GM12891 (cell line): Measurements from ENCODE around the gene STAT1.

Experiments used
- PAX5 ChIP-seq: IDR thresholded peaks from 2 replicates; pipeline ENCODE4 v1.6.1; 2011; ENCODE audit warnings: low read length, moderate library complexity, mild to moderate bottlenecking; ENCODE audit not compliant: insufficient read depth, severe bottlenecking
- POLR2A ChIP-seq: IDR thresholded peaks from 2 replicates; pipeline ENCODE4 v1.6.1; 2011; ENCODE audit warnings: low read depth, low read length, control low read depth
- POLR2AphosphoS5 ChIP-seq: IDR thresholded peaks from 2 replicates; pipeline ENCODE4 v1.6.1; 2011; ENCODE audit warnings: low read depth, low read length, control low read depth
- TAF1 ChIP-seq: IDR thresholded peaks from 2 replicates; pipeline ENCODE4 v1.6.1; 2011; ENCODE audit warnings: low read depth, low read length, control low read depth

DNA sequence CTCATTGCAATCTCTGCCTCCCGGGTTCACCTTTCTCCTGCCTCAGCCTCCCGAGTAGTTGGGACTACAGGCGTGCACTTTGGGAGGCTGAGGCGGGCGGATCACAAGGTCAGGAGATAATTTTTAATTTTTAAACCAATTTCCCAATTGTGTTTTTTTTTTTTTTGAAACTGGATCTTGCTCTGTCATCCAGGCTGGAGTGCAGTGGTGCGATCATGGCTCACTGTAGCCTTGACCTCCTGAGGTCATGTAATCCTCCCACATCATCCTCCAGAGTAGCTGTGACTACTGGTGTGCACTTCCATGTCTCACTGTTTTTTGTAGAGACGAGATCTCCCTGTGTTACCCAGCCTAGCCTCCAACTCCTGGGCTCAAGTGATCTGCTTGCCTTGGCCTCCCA, 84.1 kb downstream of the STAT1 start:
- TF ChIP-seq TAF1 (no peak), POLR2AphosphoS5 (no peak), POLR2A (no peak), PAX5 (no peak)
